Hypothalamus (tissue), 51 donors: ENCODE data around the gene ZNF660.

Source experiments
- DNase-seq, 51 donors: peaks; one replicate each; lab custom pipeline; 2025; lab: John Stamatoyannopoulos, UW

The ZNF660 gene

GRCh38 chr3:44624749-44625480 is 40.2 kb downstream of the ZNF660 start, which contains the start of gene ZNF197:
Gene ZNF197 (plus strand): TSS chr3:44625036. CDS start chr3:44629155, 4,119 bp downstream.
- peak; percentile 40 to 96 (median 77) for DNase-seq

- no peak for DNase-seq
Measured at GRCh38 chr3:44628716-44629115, 44.0 kb downstream of the ZNF660 start.

DNA sequence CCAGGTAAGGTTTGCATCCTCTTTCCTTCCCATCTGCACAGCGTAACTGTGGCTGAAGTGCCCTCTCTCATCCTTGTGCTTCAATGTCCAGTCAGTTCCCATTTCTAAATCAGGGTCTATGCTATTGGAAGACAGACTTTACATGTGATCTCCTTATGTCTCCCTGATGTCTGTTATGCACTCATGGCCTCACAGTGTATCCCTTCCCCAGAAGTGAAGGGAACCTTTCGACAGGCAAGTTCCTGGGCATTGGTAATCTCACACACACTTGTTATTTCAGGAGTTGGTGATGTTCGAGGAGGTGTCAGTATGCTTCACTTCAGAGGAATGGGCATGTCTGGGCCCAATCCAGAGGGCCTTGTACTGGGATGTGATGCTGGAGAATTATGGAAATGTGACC is 47.4 kb downstream of the ZNF660 start:
- no peak for DNase-seq

GRCh38 chr3:44642337-44642736 is 57.6 kb downstream of the ZNF660 start:
- DNase-seq: no peak

- no peak for DNase-seq
Measured at GRCh38 chr3:44643024-44643423, 58.3 kb downstream of the ZNF660 start.

DNA sequence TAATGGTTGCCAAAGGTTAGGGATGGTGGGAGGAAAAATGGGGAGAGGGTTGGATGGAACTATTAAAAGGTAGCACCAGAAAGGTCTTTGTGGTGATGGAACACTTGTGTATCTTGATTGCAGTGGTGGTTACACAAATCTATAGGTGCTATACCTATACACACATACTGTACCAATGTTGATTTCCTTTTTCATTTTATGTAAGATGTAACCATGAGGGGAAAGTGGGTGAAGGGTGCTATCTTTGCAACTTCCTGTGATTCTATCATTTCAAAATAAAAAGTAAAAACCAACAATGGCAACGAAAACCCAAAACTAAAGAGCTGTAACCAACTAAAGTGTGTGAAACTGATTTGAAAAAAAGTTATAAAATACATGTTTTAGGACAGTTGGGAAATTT is 63.0 kb downstream of the ZNF660 start:
- no peak for DNase-seq

GRCh38 chr3:44648564-44649229 is 63.9 kb downstream of the ZNF660 start, which contains the start of gene ZNF35:
Gene ZNF35 (plus strand): TSS chr3:44648732. CDS start chr3:44651068, 2,336 bp downstream.
- peak in 50 of 51 donors; percentile 8 to 88 (median 74) for DNase-seq
